ENCODE results near the gene TMEM119. TPM values are rescaled to one million over a fixed set of nuclear protein-coding genes. Genes with fewer than 3 reads are reported as not detected.
A peak's percentile ranks its signal among the peaks of the same experiment; 100 is the strongest.
"Not testable (repeated sequence)": the region's sequence is repeated elsewhere in the genome, so short reads cannot be mapped to it uniquely, and the experiment has no call there.

The TMEM119 gene
- total RNA-seq, 1 donor from 2014 or later: not detected

DNA sequence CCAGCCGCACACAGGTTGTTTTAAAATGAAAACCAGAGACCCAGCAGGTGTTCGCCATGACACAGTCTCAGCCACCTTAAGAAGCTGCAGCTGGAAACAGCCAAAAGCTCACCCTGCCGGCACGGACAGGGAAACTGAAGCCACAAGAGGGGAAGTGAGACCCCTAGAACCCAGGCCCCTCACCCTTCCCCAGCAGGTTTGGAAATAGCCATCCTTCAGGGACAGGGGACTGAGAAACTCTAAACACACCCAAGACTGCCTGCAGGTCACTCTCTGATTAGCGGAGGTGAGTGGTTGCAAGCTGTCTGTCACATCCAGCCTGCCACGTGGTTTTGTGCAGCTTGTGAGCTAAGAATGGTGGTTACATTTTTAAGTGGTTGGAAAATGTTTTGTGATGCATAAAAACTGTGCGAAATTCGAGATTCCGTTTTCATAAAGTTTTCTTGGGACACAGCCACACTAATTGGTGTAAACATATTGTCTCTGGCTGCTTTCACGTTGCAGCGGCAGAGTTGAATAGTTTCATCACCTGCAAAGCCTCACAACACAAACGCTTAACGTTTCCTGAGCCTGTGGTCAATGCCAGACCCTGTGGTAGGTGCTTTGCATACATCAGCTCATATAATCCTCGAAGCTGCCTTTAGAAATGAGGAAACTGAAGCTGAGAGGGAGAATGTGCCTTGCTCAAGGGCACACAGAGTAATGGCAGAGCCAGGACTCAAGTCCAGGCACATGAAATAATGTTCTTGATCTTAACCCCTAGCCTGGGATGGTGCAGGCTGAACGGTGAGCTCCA lies 37.5 kb upstream of the TMEM119 start:
- no peak for DNase-seq (ENCODE audit: low read depth in 2 of 2)

DNA sequence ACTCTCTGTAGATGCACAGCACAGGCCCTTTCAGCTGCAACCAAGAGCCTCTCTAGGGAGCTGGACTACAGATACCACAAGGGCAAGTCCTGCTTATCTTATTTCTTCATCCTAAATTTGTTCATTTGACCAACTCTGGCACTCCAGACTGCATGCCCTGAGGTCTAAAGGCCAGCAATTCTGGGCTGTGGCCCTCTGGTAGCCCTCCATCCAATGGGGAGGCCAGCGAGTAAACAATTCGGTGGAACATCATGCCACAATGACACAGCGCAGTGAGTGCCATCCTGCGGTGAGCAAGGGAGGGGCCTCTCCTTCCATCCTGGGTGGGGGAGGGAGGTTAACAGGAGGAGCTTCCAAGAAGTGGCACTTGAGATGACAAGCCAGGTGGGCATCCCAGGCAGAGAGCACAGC lies 36.5 kb upstream of the TMEM119 start:
- no peak for DNase-seq (ENCODE audit: low read depth in 2 of 2)

DNA sequence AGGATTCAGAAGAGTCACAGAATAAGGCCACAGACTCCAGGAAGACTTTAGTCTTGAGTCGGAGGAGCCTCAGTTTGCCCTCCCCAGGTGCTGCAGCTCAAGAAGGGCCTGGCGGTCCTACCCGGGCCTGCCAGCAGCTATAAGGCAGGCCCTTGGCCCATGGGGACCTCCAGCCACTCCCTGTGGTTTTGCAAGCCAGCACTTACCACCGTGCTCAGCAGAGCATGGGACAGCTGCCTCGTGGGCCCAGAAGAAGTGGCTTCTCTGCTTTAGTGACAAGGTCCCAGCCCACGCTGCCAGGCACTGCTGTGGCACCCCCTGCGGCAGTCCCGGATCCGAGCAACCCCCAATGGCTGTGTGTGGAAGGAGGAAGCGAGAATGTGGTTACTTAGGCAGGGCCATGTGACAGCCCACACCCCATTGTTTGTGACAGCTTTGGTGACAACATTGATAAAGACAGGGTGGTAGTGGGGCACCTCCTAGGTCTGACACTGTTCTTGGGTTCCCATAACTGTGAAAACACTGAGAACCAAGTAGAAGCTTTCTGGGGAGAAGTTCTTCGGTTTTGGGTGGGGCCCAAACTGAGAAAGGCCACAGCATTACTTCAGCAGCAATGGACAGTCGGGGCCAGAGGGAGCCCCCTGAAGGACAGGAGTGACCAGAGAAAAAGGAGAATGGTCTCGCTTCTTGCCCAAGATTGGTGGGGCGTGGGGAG lies 35.8 kb upstream of the TMEM119 start, which contains the start of gene SELPLG:
Gene SELPLG (minus strand): TSS at position 361 of the 715 bp plus-strand sequence. CDS start 9,587 bp downstream, outside the sequence.
- no peak for DNase-seq (ENCODE audit: low read depth in 2 of 2)

DNA sequence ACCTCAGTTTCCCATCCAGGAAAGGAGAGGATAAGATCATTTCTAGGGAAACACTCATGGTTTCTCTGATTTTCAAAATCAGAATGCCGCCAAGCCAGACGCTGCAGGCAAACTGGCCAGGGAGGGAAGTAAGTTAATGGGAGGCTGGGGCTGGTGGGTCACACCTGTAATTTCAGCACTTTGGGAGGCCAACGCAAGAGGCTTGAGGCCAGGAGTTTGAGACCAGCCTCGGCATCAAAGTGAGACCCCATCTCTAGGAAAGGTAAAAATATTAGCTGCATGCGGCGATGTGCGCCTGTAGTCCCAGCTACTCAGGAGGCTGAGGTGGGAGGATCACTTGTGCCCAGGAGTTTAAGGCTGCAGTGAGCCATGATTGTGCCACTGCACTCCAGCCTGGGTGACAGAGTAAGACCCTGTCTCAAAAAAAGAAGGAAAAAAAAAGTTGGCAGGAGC lies 35.2 kb upstream of the TMEM119 start:
- no peak for DNase-seq (ENCODE audit: low read depth in 2 of 2)

DNA sequence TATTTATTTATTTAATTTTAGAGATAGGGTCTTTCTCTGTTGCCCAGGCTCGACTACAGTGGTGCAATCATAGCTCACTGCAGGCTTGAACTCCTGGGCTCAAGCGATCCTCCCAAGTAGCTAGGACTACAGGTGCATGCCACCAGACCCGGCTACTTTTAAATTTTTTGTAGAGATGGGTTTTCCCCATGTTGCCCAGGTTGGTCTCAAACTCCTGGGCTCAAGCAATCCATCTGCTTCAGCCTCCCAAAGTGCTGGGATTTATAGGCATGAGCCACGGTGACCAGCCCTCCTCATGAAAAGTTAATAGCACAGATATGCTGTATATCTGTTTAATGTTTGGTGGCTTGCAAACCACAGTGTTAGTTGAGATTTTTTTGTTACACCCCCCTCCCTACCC lies 33.4 kb upstream of the TMEM119 start:
- not testable (repeated sequence) for DNase-seq (ENCODE audit: low read depth in 2 of 2)

GRCh38 chr12:108630481-108631207 lies 32.8 kb upstream of the TMEM119 start:
- no peak for DNase-seq (ENCODE audit: low read depth in 2 of 2)

- peak; percentile 37 to 86 for DNase-seq (ENCODE audit: low read depth in 2 of 2)
These were observed 32.1 kb upstream of the TMEM119 start for GRCh38 chr12:108629824-108630476.

GRCh38 chr12:108629151-108629550 lies 31.3 kb upstream of the TMEM119 start:
- no peak for DNase-seq (ENCODE audit: low read depth in 2 of 2)

GRCh38 chr12:108627134-108627920 lies 29.4 kb upstream of the TMEM119 start:
- no peak for DNase-seq (ENCODE audit: low read depth in 2 of 2)

DNA sequence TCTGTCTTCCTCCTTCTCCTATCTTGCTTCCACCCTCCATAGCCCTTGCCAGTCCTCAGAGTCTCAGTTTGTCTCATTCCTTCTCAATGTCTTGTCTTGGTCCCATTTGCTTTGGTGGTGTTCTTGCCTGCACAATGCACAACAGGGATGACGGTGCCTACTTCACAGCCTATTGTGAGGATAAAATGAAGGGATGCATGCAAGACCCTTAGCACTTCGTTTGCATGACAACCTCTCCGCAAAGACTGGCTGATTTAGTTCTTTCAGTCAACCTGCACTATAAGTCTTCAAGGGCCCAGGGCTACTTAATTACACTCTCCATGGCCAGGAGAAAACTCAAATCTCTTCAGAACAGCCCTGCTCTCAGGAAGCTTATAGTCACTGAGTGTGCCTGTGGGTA lies 27.3 kb upstream of the TMEM119 start:
- DNase-seq (ENCODE audit: low read depth in 2 of 2): no peak

GRCh38 chr12:108623577-108623976 lies 25.7 kb upstream of the TMEM119 start:
- DNase-seq (ENCODE audit: low read depth in 2 of 2): no peak

- DNase-seq (ENCODE audit: low read depth in 2 of 2): no peak
These were observed 25.1 kb upstream of the TMEM119 start for GRCh38 chr12:108622921-108623514.

- DNase-seq (ENCODE audit: low read depth in 2 of 2): peak; percentile 85 to 96
These were observed 24.5 kb upstream of the TMEM119 start for GRCh38 chr12:108622421-108622820.

DNA sequence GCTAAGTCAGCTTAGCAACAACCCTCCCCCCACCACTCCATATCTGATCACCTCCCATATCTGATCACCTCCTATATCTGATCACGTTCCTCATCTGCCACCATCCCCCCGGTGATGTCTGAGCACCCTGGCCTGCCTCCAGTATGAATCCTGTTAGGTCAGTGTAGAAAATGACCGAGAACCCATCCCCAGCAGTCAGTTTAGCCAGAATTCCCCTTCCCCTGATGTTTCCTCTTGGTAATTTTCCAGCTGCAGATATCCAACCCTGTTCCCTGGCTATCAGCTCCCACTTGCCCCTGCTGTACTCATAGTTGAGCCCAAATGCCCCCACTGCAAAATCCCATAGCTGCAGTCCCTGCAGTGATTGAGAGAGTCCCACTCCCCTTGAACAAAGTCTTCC lies 23.3 kb upstream of the TMEM119 start:
- DNase-seq (ENCODE audit: low read depth in 2 of 2): peak; percentile 58 to 82

DNA sequence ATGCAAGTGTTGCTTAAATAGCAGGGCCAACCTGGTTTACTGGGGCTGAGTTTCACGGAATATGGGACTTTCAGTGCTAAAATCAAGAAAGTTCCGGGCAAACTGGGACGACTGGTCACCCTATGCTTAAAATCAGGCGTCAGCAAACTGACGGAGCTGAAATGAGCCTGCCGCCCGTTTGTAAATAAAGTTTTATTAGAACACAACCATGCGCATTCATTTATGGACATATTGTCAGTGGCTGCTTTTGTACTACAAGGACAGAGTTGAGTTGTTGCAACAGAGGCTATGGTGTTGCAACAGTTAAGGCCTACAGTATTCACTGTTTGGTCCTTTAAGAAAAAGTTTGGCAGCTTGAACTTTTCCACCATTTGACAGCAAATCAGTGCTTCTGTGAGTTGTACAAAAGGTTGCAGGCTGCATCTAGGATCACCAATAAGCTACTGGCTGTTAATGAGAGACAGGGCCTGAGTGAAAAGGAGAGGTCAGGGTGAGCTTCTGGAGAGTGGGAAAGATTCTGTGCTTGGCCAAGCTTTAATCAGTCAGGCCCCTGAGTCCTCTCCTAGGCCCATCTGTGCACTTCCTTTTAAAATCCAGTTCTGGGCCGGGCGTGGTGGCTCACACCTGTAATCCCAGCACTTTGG lies 22.5 kb upstream of the TMEM119 start:
- DNase-seq (ENCODE audit: low read depth in 2 of 2): no peak

DNA sequence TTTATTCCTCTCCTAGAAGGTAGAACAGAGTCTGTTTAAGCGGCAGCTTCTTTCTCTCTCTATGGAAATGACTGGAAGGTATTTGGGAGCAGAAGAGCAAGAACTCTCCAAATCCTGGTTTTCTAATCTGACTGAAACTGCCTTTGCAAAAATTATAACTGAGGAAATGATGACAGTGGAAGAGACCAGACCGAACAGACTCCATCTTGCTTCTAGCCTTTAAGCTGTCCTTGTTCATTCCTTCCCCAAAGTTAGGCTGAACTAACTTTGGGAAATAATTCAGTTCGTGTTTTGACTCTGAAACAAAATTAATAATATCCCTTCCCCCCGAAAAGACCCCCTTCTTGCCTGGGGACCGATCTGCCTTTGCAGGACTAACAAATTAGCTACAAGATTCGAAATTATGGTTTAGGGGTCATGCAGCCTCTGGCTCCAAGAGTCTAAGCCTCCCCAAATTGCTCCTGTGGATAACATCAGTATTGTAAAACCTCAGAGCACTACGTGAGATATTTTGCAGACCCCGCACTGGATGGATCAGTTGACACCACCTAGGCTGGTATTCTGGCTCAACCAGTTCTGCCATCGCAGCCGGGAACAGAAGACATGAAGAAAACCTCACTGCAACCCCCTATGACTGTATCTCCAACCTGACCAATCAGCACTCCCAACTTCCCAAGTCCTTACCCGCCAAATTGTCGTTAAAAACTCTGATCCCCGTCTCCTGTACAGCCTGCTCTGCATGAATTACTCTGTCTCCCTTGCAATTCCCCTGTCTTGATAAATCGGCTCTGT lies 21.7 kb upstream of the TMEM119 start:
- DNase-seq (ENCODE audit: low read depth in 2 of 2): no peak

GRCh38 chr12:108618953-108619274 lies 21.0 kb upstream of the TMEM119 start:
- not testable (repeated sequence) for DNase-seq (ENCODE audit: low read depth in 2 of 2)

DNA sequence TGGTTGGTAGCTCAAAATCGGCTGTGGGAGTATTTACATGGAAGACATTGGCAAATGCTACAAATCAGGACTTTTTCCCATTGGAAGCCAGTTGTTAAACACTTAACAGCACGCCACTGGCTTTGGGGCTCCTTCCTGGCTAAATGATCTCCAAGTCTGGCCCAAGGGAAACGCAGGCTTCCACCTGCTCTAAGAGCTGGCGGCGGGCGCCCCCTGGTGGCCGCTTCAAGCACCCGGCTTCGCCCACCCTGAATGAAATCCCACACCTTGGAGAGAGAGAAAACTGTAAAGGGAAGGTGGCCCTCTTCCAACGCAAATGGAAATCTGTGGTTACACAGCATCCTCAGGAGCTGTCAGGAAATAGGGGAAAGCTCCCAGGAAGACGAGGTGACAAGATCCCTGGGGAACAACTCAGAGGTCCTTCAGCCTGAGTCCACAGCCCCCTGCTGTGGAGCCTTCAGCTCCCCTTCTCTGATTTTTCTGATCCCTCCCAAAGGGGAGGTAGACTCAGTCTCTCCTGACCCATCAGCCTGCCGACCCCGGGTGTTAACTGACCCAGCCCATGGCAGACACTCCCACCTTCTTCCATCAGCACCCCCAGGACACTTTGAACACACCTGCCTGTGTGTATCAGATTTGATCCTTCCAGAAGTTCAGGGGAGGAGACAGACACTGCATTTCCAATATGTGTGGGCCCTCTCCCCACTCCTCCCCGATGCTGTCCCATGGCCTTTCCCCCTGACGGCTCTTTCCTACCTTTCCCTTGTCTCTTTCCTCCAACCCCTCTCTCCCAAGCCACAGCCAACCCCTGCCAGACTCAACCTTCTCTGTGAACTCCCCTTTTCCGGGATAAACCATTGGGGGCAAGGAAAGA lies 20.4 kb upstream of the TMEM119 start:
- DNase-seq (ENCODE audit: low read depth in 2 of 2): peak; percentile 83 to 86

All from lung microvascular endothelial cell (primary cell).